ENCODE measurements around the gene PCDHA13.
"Not testable (repeated sequence)": the region's sequence is repeated elsewhere in the genome, so short reads cannot be mapped to it uniquely, and the experiment has no call there.

The PCDHA13 gene

GRCh38 chr5:140881889-140882590 is at the start of gene PCDHA13:
Gene PCDHA13, plus strand, starts transcription at chr5:140882124. Its CDS starts 145 bp downstream, at chr5:140882269.
- no peak for DNase-seq

GRCh38 chr5:140833993-140834392 is 47.9 kb upstream of the PCDHA13 start, which contains the start of gene PCDHA7:
Gene PCDHA7, plus strand, starts transcription at chr5:140834269. Its CDS starts 115 bp downstream, at chr5:140834384.
- DNase-seq = no peak

- DNase-seq = not testable (repeated sequence)
Measured at GRCh38 chr5:140834439-140835008, 47.4 kb upstream of the PCDHA13 start.

- DNase-seq = no peak
Measured at GRCh38 chr5:140835622-140836510, 46.1 kb upstream of the PCDHA13 start.

- no peak for DNase-seq
Measured at GRCh38 chr5:140840978-140841962, 40.7 kb upstream of the PCDHA13 start, which contains the start of gene PCDHA8. Gene PCDHA8, plus strand, starts transcription at chr5:140841187. Its CDS starts 135 bp downstream, at chr5:140841322.

- DNase-seq = no peak
Measured at GRCh38 chr5:140842798-140843733, 38.9 kb upstream of the PCDHA13 start.

- not testable (repeated sequence) for DNase-seq
Measured at GRCh38 chr5:140848139-140849102, 33.5 kb upstream of the PCDHA13 start, which contains the start of gene PCDHA9. Gene PCDHA9, plus strand, starts transcription at chr5:140848382. Its CDS starts 114 bp downstream, at chr5:140848496.

- not testable (repeated sequence) for DNase-seq
Measured at GRCh38 chr5:140849831-140850634, 31.9 kb upstream of the PCDHA13 start.

GRCh38 chr5:140855772-140856674 is 25.9 kb upstream of the PCDHA13 start, which contains the start of gene PCDHA10:
Gene PCDHA10, plus strand, starts transcription at chr5:140855897. Its CDS starts 152 bp downstream, at chr5:140856049.
- DNase-seq = no peak

GRCh38 chr5:140857177-140857986 is 24.5 kb upstream of the PCDHA13 start:
- DNase-seq = no peak

GRCh38 chr5:140857987-140858240 is 24.0 kb upstream of the PCDHA13 start:
- no peak for DNase-seq

- DNase-seq = no peak
Measured at GRCh38 chr5:140862441-140863295, 19.3 kb upstream of the PCDHA13 start.

- DNase-seq = no peak
Measured at GRCh38 chr5:140868721-140869554, 13.0 kb upstream of the PCDHA13 start, which contains the start of gene PCDHA11. Gene PCDHA11, plus strand, starts transcription at chr5:140868957. Its CDS starts 147 bp downstream, at chr5:140869104.

- no peak for DNase-seq
Measured at GRCh38 chr5:140869555-140869886, 12.4 kb upstream of the PCDHA13 start.

Data from NCI-H1417 treated with DMSO at 0.1 percent for 48 hours (cell line).